HG03066 (cell line): Measurements from ENCODE around the gene SDF4.

Experiments used
- ATAC-seq: cut with Tn5 transposase; IDR thresholded peaks from one replicate; pipeline ENCODE4 v1.9.1; 2021; ENCODE audit warnings: low read depth; ENCODE audit not compliant: unreplicated experiment

SDF4 gene

GRCh38 chr1:1231400-1232207 lies at the start of gene SDF4:
SDF4 (minus strand) TSS chr1:1232001; CDS start chr1:1228772, 3,229 bp downstream.
- ATAC-seq = peak; percentile 90

- ATAC-seq = no peak
Measured at GRCh38 chr1:1280782-1281481, 49.1 kb upstream of the SDF4 start.

- ATAC-seq = no peak
Measured at GRCh38 chr1:1279028-1279427, 47.2 kb upstream of the SDF4 start.

- no peak for ATAC-seq
Measured at GRCh38 chr1:1278620-1279019, 46.8 kb upstream of the SDF4 start.

- no peak for ATAC-seq
Measured at GRCh38 chr1:1275836-1276235, 44.0 kb upstream of the SDF4 start.

- ATAC-seq = no peak
Measured at GRCh38 chr1:1274931-1275431, 43.2 kb upstream of the SDF4 start.

- ATAC-seq = no peak
Measured at GRCh38 chr1:1274299-1274930, 42.6 kb upstream of the SDF4 start.

- peak; percentile 75 for ATAC-seq
Measured at GRCh38 chr1:1273512-1274298, 41.9 kb upstream of the SDF4 start, which contains the start of gene UBE2J2. UBE2J2 (minus strand) TSS chr1:1273854; CDS start chr1:1267992, 5,862 bp downstream.

GRCh38 chr1:1273209-1273511 lies 41.4 kb upstream of the SDF4 start:
- peak; percentile 11 for ATAC-seq

GRCh38 chr1:1272341-1273208 lies 40.8 kb upstream of the SDF4 start:
- no peak for ATAC-seq

- ATAC-seq = no peak
Measured at GRCh38 chr1:1270813-1271212, 39.0 kb upstream of the SDF4 start.

GRCh38 chr1:1268284-1268682 lies 36.5 kb upstream of the SDF4 start:
- no peak for ATAC-seq

GRCh38 chr1:1267488-1268283 lies 35.9 kb upstream of the SDF4 start:
- ATAC-seq = no peak

GRCh38 chr1:1264868-1265272 lies 33.1 kb upstream of the SDF4 start:
- ATAC-seq = no peak

- no peak for ATAC-seq
Measured at GRCh38 chr1:1264026-1264425, 32.2 kb upstream of the SDF4 start.

GRCh38 chr1:1262758-1263157 lies 31.0 kb upstream of the SDF4 start:
- no peak for ATAC-seq

GRCh38 chr1:1262071-1262470 lies 30.3 kb upstream of the SDF4 start:
- no peak for ATAC-seq

- no peak for ATAC-seq
Measured at GRCh38 chr1:1260843-1261560, 29.2 kb upstream of the SDF4 start.
